Activated T-helper 1 cell treated with Interleukin-2 at 50 U/mL for 16 hours (primary cell): Measurements from ENCODE around the gene TMF1.

Experiments used
- DNase-seq: peaks from one replicate; pipeline ENCODE4 v3.0.0-alpha.2; 2020; ENCODE audit warnings: low read depth

The TMF1 gene

GRCh38 chr3:69013253-69014021 is 38.7 kb downstream of the TMF1 start, which contains the start of gene EOGT:
EOGT (minus strand) TSS chr3:69013684; CDS start chr3:69009846, 3,838 bp downstream.
- DNase-seq, result peak; percentile 70

GRCh38 chr3:69012800-69013252 is 39.3 kb downstream of the TMF1 start:
- no peak for DNase-seq

DNA sequence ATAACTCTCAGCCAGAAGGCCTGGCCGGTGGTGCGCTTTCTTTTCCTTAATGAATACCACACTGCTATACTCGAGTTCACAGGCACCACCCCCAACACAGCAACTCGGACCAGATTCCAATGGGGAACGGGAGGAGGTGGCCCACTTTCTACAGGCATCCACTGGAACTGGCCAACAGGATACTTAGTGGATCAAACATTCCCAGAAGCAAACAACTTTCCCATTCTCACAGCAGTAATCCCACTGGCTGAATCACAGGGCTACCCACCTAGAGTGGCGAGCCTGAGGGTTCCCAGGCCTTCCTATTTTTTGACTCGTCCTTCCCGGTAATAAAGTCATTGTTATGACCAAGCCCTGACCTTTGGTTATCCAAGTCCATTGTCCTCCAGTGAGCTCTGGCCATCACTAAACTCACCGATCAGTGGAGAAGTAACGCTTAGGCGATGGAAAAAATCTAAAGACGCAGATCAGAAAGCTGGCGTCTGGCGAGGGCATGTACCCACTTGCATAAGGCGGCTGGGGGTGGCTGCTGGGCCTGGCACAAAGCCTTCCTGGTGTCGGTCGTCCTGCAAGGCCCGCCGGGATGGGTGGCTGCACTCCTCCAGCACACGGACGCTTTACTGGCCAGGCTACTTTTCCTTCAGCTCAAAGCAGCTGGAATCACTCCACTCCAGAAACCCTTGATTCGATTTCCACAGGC is 39.9 kb downstream of the TMF1 start:
- no peak for DNase-seq

DNA sequence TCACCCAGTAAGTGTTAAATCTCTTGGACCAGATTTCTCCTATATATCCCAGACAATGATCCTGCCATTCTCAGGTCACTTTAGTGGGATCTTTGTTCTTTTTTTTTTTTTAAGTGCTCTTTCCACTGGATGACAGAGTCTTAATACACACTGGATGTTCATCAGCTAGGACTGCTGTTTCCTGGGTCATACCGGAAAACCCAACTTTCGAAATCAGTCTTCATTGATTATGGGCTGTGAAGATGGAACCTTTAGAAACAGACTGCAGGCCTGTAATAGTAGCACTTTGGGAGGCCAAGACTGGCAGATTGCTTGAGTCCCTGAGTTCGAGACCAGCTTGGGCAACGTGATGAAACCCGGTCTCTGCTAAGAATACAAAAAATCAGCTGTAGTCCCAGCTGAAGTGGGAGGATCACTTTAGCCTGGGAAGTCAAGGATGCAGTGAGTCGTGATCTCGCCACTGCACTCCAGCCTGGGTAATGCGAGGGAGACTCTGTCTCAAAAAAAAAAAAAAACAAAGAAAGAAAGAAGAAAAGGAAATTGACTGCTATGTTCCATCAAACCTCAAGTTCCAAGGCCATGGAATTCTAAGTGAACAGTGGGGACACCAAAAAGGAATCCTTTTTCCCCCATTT is 40.9 kb downstream of the TMF1 start:
- no peak for DNase-seq

- no peak for DNase-seq
These were observed 42.3 kb downstream of the TMF1 start for GRCh38 chr3:69009559-69010410.

DNA sequence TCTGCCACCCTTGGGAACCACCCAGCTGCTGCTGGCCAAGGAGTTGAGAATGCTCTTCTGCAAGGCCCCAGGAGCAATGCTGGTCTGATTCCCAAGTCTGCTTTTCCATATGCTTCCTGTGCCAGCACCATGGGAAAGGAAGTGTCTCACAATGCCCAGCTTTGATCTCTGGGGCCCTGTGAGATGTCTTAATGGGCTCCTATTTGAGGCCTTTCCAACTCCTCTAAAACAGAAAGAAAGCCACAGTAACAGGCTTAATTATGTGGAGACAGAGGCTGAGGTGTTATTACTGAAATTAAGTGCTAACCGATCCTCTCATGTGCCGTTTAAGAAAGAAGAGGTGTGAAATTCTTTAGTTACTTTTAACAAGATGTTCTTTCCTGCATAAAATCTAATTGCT is 43.2 kb downstream of the TMF1 start:
- DNase-seq, result no peak

DNA sequence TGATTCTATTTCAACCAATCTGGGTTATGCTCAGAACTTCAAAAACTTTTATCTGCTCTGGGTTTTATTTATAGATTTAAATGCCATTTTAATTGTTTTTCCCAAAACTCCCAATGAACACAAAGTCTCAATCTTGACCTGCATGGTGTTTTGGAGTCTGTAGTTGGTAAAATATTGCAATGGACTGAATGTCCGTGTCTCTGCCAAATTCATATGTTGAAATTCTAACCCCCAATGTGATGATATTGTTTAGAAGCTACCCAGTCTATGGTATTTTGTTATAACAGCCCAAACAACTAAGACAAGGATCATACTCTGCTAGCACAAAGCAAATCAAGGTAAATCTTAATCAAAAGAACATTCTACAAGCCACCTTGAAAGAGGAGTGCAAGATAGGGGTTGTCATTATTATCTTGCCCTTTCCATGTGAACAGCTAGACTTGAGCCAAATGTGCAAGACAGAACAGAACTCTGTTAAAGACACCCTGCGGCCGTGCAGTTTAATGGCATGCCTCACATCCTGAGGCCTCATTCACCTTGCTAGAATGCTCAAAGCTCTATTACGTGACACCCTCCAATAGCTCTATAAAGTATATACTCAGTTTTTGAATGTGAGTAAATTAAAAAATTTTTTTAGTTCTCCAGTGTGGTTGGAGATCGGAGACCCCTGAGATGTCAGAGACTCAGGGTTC is 46.2 kb downstream of the TMF1 start:
- no peak for DNase-seq

GRCh38 chr3:69005071-69005790 is 46.9 kb downstream of the TMF1 start:
- no peak for DNase-seq

- no peak for DNase-seq
These were observed 48.0 kb downstream of the TMF1 start for GRCh38 chr3:69004138-69004537.

GRCh38 chr3:68999605-69000004 is 52.5 kb downstream of the TMF1 start:
- no peak for DNase-seq

- no peak for DNase-seq
These were observed 53.0 kb downstream of the TMF1 start for GRCh38 chr3:68999158-68999557.

- no peak for DNase-seq
These were observed 54.2 kb downstream of the TMF1 start for GRCh38 chr3:68997887-68998286.

DNA sequence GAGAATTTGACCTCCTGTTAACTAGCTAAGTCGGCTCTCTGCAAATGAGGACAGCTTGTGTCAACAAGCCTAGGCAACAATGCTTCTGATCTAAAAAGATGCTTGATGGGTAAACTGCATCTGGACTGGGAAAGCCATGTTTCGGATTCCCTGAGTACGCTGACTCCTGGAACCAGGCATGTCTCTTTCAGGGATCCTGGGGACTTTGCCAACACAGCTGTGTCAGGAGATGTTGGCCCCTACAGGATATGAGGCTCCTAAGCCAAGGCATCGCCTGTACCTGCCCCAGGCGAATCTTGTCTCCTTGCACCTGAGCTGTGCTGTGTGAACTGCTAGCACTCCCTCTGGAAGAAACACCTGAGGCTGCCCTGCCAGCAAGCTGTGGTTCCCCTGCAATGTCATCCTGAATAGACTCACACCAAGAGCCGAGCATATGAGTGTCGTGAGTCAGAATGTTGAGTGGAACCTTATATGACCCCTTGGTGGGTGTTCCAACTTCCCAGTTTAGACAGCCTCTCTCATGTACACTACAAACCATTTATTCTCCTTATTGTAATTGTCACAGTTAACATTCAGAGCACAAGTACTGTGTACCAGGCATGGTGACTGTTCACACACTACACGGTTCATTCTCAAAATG is 55.7 kb downstream of the TMF1 start:
- no peak for DNase-seq

GRCh38 chr3:68988740-68989139 is 63.4 kb downstream of the TMF1 start:
- DNase-seq, result no peak

- no peak for DNase-seq
These were observed 64.8 kb downstream of the TMF1 start for GRCh38 chr3:68987322-68987721.

GRCh38 chr3:68986496-68987208 is 65.5 kb downstream of the TMF1 start:
- DNase-seq, result no peak

- no peak for DNase-seq
These were observed 66.9 kb downstream of the TMF1 start for GRCh38 chr3:68985146-68985790.

DNA sequence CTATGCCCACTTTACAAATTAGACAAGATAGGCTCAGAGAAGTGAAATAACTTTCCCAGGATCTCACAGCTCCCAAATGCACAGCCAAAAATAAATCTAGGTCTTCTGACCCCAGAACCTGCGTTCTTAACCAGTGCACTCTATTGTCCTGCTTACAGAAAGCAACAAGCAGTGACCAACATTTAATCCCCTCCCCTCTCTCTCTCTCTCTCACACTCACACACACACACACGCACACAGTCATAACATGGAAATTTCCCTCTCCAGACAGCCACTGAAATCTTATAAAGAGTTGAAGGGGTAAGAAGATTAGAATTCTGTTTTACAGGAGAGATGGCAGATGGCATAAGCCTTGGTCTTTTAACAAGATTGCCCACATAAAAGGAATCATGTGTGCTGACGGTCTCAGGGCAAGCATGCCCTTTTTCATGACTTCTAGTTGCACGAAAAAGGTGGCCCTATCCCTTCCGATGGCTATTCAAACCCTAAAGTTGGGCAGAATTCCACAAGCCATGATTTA is 68.1 kb downstream of the TMF1 start:
- DNase-seq, result no peak
